ENCODE results near the gene GADD45G.

Gene GADD45G

GRCh38 chr9:89655056-89655989 is 50.5 kb downstream of the GADD45G start:
- DNase-seq = no peak
